GM15510 (cell line): Measurements from ENCODE around the gene KLF11.

Source experiments
- POLR2A ChIP-seq: IDR thresholded peaks from 3 replicates; pipeline ENCODE4 v1.6.1; 2011; ENCODE audit warnings: borderline replicate concordance; ENCODE audit not compliant: insufficient read length; ENCODE audit errors: extremely low read depth

Gene KLF11

GRCh38 chr2:10033251-10034006 lies 9.9 kb upstream of the KLF11 start:
- TF ChIP-seq POLR2A: no peak

- no peak for TF ChIP-seq POLR2A
These were observed 8.9 kb upstream of the KLF11 start for GRCh38 chr2:10034333-10035052.

- no peak for TF ChIP-seq POLR2A
These were observed 8.3 kb upstream of the KLF11 start for GRCh38 chr2:10035053-10035422.

- TF ChIP-seq POLR2A: no peak
These were observed 7.7 kb upstream of the KLF11 start for GRCh38 chr2:10035633-10036032.

- no peak for TF ChIP-seq POLR2A
These were observed 7.1 kb upstream of the KLF11 start for GRCh38 chr2:10036095-10036884.

DNA sequence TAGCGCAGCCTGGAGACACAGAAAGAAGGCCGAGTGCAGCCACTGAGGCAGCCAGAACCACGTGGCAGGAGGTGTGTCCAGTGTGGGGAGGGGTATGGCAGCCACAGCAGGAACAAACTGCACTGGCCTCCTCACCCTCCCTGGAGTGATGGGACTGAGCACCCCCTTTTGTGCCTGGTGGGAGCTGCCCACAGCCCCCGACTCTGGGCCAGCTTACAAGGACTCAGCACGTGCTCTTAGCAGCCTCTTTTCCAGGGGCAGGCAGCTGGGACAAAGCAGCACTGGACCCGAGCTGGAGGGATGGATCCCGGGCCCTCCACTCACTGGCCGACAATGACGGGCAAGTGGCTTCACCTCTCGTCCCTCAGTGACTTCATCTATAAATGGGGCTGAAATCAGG lies 5.2 kb upstream of the KLF11 start:
- TF ChIP-seq POLR2A: no peak

DNA sequence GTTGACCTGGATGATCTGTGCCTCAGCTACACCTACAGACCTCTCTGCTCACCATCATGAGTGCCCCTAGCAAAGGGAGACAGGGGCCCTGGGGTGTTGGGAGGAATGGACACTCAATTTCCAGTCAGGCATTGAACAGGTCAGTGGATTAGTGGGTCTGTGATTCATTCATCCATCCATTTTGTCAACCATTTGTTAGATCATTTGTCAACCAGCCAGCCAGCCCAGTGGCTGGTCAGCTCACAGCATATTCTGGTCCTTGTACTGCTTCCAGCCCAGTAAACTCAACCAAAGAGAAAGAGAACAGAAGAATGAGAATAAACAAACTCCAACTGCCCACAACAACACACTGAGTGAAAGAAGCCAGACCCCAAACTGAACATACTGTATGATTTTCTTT lies 4.6 kb upstream of the KLF11 start:
- no peak for TF ChIP-seq POLR2A

DNA sequence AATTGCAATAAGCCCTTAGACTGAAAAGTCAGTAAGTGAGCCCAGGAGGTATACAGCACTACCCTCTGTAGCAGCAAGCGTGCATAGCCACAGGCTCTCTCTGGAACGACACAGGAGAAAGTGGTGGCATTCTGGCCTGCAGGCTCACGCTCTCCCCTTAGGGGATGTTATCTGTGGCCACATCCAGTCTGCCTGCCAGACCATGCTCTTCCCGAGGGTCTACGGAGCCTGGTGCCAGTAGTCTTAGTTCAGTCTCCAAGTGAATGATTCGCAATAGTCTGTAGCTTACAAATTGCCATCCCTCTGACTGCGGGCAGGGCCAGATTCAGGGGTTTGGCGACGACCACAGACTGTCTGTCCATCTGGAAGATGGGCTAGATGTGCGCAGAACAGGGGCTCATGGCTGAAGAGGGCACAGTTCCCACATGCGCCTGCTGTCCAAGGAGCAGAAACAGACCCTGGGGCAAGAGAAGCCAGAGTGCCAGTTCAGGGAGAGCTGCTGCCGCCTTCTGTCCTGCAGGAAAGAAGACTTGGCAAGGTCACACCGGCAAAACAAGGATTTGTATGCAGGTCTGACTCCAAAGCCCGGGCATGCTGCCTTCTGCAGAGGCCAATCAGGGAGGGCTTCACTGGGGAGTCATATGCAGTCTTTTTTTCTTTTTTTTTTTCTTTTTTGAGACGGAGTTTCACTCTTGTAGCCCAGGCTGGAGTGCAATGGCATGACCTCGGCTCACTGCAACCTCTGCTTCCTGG lies 3.5 kb upstream of the KLF11 start:
- no peak for TF ChIP-seq POLR2A

DNA sequence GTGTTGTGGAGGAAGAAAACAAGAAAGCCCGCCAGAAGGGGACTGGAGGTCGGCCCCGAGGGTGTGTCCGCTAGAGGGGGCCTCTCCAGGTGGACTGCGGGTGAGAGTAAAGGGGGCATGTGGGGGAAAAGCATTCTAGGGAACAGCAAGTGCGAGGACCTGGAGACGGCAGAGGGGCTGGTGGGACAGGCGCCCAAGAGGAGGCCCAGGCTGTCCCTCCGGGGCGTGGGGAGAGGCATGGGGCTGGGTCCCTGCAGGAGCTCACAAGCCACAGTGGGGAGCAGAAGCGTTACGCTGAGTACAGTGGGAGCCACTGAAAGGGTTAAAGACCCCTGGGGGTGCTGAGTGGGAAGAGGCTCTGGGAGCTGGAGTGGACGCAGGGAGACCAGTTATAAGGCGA lies 1.6 kb upstream of the KLF11 start:
- no peak for TF ChIP-seq POLR2A

DNA sequence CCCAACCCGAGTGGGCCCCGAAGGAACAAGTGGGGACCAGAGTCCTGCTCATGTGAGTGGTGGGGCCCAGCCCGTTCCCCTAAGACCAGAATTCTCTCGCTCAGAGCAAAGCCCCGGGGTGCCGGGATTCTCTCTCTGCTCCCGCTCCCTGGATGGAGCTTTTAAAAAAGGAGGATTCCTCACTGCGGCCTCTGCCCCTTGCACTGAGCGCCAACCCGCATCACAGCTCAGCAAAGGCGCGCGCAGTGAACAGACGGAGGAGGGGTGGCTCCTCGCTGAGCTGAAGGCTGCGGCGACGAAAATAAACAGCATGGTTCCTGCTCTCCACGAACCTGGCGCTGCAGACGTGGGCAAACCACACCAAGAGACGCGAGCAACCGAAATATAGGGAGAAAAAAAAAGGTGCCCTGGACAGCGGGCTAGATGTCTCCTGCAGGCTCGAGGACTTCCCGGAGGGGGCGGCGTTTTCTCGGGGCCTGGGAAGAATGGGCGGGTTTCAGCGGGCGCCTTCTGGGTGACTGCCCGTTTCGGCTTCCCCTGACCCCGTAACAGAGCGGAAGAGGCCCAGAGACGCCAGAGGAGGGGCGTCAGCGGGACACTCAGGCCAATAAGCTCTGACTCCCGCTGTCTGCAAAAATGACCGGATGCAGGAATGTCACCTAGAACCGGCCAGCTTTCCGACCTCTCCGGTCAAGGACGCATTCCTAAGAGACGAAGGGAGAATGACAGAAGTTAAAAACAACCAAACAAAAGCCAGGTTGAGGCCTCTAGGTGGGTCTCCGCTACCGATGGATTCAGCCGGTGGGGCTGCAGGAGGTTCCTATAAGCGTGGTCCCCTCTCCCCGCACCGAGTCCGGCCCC lies 819 bp upstream of the KLF11 start:
- no peak for TF ChIP-seq POLR2A

- no peak for TF ChIP-seq POLR2A
These were observed 704 bp downstream of the KLF11 start for GRCh38 chr2:10043906-10044601.

DNA sequence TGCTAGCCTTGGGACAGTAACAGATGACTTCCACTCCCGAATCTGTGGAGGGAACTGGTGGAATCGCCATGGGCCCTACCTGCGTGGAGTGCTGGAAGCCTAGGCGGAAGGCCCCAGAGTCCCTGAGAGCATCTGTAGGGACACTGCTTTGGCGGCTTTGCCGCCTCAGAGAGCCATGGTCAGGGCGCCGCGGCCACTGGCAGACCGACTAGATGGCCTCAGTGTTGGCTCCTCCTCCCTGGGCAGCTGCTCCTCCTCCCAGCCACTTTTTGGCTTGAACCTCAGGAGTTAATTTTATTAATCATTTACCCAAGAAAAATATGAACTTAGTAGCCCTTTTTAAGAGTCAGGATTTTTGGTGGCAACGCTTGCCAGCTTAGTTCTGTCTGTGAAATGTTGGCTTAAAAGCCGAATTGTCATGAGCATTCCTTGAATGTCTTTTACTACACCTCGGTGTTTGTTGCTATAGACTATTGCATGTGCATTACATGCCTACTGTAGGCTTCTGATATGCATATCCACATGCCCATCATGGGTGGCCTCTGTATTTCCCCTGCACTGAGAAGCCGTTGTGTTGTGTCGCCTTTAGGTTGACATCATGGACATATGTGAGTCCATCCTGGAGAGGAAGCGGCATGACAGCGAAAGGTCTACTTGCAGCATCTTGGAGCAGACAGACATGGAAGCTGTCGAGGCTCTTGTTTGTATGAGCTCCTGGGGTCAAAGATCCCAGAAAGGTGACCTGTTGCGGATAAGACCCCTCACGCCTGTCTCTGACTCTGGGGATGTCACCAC lies 2.4 kb downstream of the KLF11 start:
- TF ChIP-seq POLR2A: no peak

- TF ChIP-seq POLR2A: no peak
These were observed 3.6 kb downstream of the KLF11 start for GRCh38 chr2:10046931-10047330.
